Measurements from ENCODE around the gene NGF.

Gene NGF

GRCh38 chr1:115283681-115284146, 54.3 kb downstream of the NGF start:
- no peaks in the 10 kb centered on the region for H3K79me2 ChIP-seq (ENCODE audit: insufficient read depth, low read length)
- H4K20me1 ChIP-seq (ENCODE audit: insufficient read depth, low read length), result no peaks in the 10 kb centered on the region
- H3K9ac ChIP-seq (ENCODE audit: low read depth, low read length), result no peak overlapping the region
- no peaks in the 10 kb centered on the region for H3K4me1 ChIP-seq (ENCODE audit: insufficient read depth, low read length)
- no peak overlapping the region for H3K27ac ChIP-seq (ENCODE audit: low read length)
- H3K27me3 ChIP-seq (ENCODE audit: insufficient read depth, low read length, poor library complexity), result peaks cover 3% of the 10 kb centered on the region
- H3K4me3 ChIP-seq (ENCODE audit: low read depth in 1 of 2, low read length in 2 of 2), result no peak overlapping the region
- H2AFZ ChIP-seq (ENCODE audit: low read depth, low read length), result no peak overlapping the region
- TF ChIP-seq EZH2 (IDR thresholded peaks at IDR 0.05; ENCODE audit: borderline replicate concordance, low read depth, low read length, severe bottlenecking) (no peak), CTCF (IDR thresholded peaks at IDR 0.05; ENCODE audit: borderline replicate concordance, extremely low read depth, low read length, poor library complexity, severe bottlenecking) (no peak)
- ATAC-seq (ENCODE audit: insufficient read depth, low read depth) (no peak), DNase-seq (no peak)
- no peaks in the 10 kb centered on the region for H3K9me3 ChIP-seq (ENCODE audit: insufficient read depth, low read length, severe bottlenecking)
- H3K36me3 ChIP-seq (ENCODE audit: insufficient read depth, low read length), result no peaks in the 10 kb centered on the region
- H3K4me2 ChIP-seq (ENCODE audit: insufficient read depth, low read length), result no peak overlapping the region

- Histone ChIP-seq H3K4me3 (ENCODE audit: low read depth in 1 of 2, low read length in 2 of 2) (no peak overlapping the region), H3K9me3 (ENCODE audit: insufficient read depth, low read length, severe bottlenecking) (no peaks in the 10 kb centered on the region), H3K79me2 (ENCODE audit: insufficient read depth, low read length) (no peaks in the 10 kb centered on the region), H3K9ac (ENCODE audit: low read depth, low read length) (no peak overlapping the region), H4K20me1 (ENCODE audit: insufficient read depth, low read length) (no peaks in the 10 kb centered on the region), H3K27ac (ENCODE audit: low read length) (no peak overlapping the region), H3K27me3 (ENCODE audit: insufficient read depth, low read length, poor library complexity) (no peaks in the 10 kb centered on the region), H3K4me2 (ENCODE audit: insufficient read depth, low read length) (no peak overlapping the region), H3K4me1 (ENCODE audit: insufficient read depth, low read length) (no peaks in the 10 kb centered on the region), H2AFZ (ENCODE audit: low read depth, low read length) (no peak overlapping the region), H3K36me3 (ENCODE audit: insufficient read depth, low read length) (no peaks in the 10 kb centered on the region)
- no peak for TF ChIP-seq CTCF (IDR thresholded peaks at IDR 0.05; ENCODE audit: borderline replicate concordance, extremely low read depth, low read length, poor library complexity, severe bottlenecking)
- TF ChIP-seq EZH2 (IDR thresholded peaks at IDR 0.05; ENCODE audit: borderline replicate concordance, low read depth, low read length, severe bottlenecking), result no peak
- no peak for DNase-seq
- no peak for ATAC-seq (ENCODE audit: insufficient read depth, low read depth)
Observed at GRCh38 chr1:115283249-115283648, 54.8 kb downstream of the NGF start.

- H3K27ac ChIP-seq (ENCODE audit: low read length), result no peak overlapping the region
- H3K79me2 ChIP-seq (ENCODE audit: insufficient read depth, low read length), result no peaks in the 10 kb centered on the region
- H3K4me3 ChIP-seq (ENCODE audit: low read depth in 1 of 2, low read length in 2 of 2), result no peak overlapping the region
- no peaks in the 10 kb centered on the region for H4K20me1 ChIP-seq (ENCODE audit: insufficient read depth, low read length)
- H3K4me2 ChIP-seq (ENCODE audit: insufficient read depth, low read length), result no peak overlapping the region
- DNase-seq, result no peak
- H3K9me3 ChIP-seq (ENCODE audit: insufficient read depth, low read length, severe bottlenecking), result no peaks in the 10 kb centered on the region
- no peak overlapping the region for H2AFZ ChIP-seq (ENCODE audit: low read depth, low read length)
- no peak for ATAC-seq (ENCODE audit: insufficient read depth, low read depth)
- no peak overlapping the region for H3K9ac ChIP-seq (ENCODE audit: low read depth, low read length)
- H3K36me3 ChIP-seq (ENCODE audit: insufficient read depth, low read length), result no peaks in the 10 kb centered on the region
- no peaks in the 10 kb centered on the region for H3K27me3 ChIP-seq (ENCODE audit: insufficient read depth, low read length, poor library complexity)
- TF ChIP-seq EZH2 (IDR thresholded peaks at IDR 0.05; ENCODE audit: borderline replicate concordance, low read depth, low read length, severe bottlenecking), result no peak
- TF ChIP-seq CTCF (IDR thresholded peaks at IDR 0.05; ENCODE audit: borderline replicate concordance, extremely low read depth, low read length, poor library complexity, severe bottlenecking), result no peak
- no peaks in the 10 kb centered on the region for H3K4me1 ChIP-seq (ENCODE audit: insufficient read depth, low read length)
Observed at GRCh38 chr1:115282807-115283208, 55.2 kb downstream of the NGF start.

- H3K27me3 ChIP-seq (ENCODE audit: insufficient read depth, low read length, poor library complexity), result no peaks in the 10 kb centered on the region
- H3K36me3 ChIP-seq (ENCODE audit: insufficient read depth, low read length), result no peaks in the 10 kb centered on the region
- no peak overlapping the region for H3K4me3 ChIP-seq (ENCODE audit: low read depth in 1 of 2, low read length in 2 of 2)
- ATAC-seq (ENCODE audit: insufficient read depth, low read depth), result no peak
- H3K9ac ChIP-seq (ENCODE audit: low read depth, low read length), result no peak overlapping the region
- H2AFZ ChIP-seq (ENCODE audit: low read depth, low read length), result no peak overlapping the region
- H3K27ac ChIP-seq (ENCODE audit: low read length), result no peak overlapping the region
- H3K79me2 ChIP-seq (ENCODE audit: insufficient read depth, low read length), result no peaks in the 10 kb centered on the region
- no peak for DNase-seq
- no peaks in the 10 kb centered on the region for H3K4me1 ChIP-seq (ENCODE audit: insufficient read depth, low read length)
- H4K20me1 ChIP-seq (ENCODE audit: insufficient read depth, low read length), result no peaks in the 10 kb centered on the region
- H3K9me3 ChIP-seq (ENCODE audit: insufficient read depth, low read length, severe bottlenecking), result no peaks in the 10 kb centered on the region
- TF ChIP-seq EZH2 (IDR thresholded peaks at IDR 0.05; ENCODE audit: borderline replicate concordance, low read depth, low read length, severe bottlenecking), result no peak
- H3K4me2 ChIP-seq (ENCODE audit: insufficient read depth, low read length), result no peak overlapping the region
Observed at GRCh38 chr1:115281143-115281542, 56.9 kb downstream of the NGF start.

Measured in DND-41 (cell line).